ENCODE measurements around the gene SPON1.

SPON1 gene

DNA sequence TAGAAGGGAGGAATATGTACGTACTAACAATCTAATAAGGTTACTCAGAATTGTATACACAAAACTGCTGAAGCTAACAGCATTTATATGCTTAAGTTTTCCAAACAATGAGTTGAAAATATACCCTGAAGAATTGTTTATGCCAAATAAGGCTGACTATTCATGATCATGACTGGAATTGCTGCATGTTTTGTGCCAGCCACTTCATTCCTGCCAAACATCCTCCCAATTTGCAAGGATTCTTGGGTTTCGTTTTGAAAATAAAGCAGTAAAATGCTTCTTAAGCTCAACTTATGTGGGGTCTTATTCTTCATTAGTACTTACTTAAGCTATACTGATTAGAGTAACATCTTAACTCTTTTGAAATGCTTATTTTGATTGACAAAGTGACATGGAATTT lies 149.0 kb downstream of the SPON1 start:
- Histone ChIP-seq H3K4me3 (ENCODE audit: control insufficient read depth in 1 of 7, extremely low read depth in 1 of 7, insufficient read depth in 4 of 7, low read depth in 2 of 7, low read length in 6 of 7) (no peak overlapping the region), H3K36me3 (ENCODE audit: control insufficient read depth in 4 of 4, insufficient read depth in 4 of 4, low read length in 3 of 4) (no peaks in the 10 kb centered on the region), H3K4me1 (ENCODE audit: control extremely low read depth in 1 of 4, control insufficient read depth in 4 of 4, insufficient read depth in 4 of 4, low read length in 3 of 4) (no peaks in the 10 kb centered on the region), H3K9me3 (ENCODE audit: control extremely low read depth in 1 of 5, control insufficient read depth in 4 of 5, insufficient read depth in 2 of 5, low read depth in 1 of 5, low read length in 4 of 5) (no peaks in the 10 kb centered on the region), H3K27me3 (replicated peaks in 2 of 5; ENCODE audit: control insufficient read depth in 4 of 5, insufficient read depth in 5 of 5, low read length in 4 of 5) (peaks cover 0 to 3% (median 0%) of the 10 kb centered on the region in 5 experiments), H3K27ac (ENCODE audit: insufficient read depth in 1 of 2, low read depth in 1 of 2, low read length in 2 of 2, poor library complexity in 1 of 2, severe bottlenecking in 2 of 2) (no peak overlapping the region)
- no CpG with 5 or more reads among the region's 2 CpGs for WGBS (ENCODE audit: insufficient coverage)
- DNase-seq, result no peak
- CTCF ChIA-PET, result no interaction called here
- POLR2A ChIA-PET, result no interaction called here

- no peaks in the 10 kb centered on the region for H3K36me3 ChIP-seq (ENCODE audit: control insufficient read depth in 4 of 4, insufficient read depth in 4 of 4, low read length in 3 of 4)
- POLR2A ChIA-PET, result no interaction called here
- CTCF ChIA-PET, result no interaction called here
- H3K27ac ChIP-seq (ENCODE audit: insufficient read depth in 1 of 2, low read depth in 1 of 2, low read length in 2 of 2, poor library complexity in 1 of 2, severe bottlenecking in 2 of 2), result no peak overlapping the region
- H3K4me1 ChIP-seq (ENCODE audit: control extremely low read depth in 1 of 4, control insufficient read depth in 4 of 4, insufficient read depth in 4 of 4, low read length in 3 of 4), result no peaks in the 10 kb centered on the region
- no peak overlapping the region for H3K4me3 ChIP-seq (ENCODE audit: control insufficient read depth in 1 of 7, extremely low read depth in 1 of 7, insufficient read depth in 4 of 7, low read depth in 2 of 7, low read length in 6 of 7)
- WGBS (ENCODE audit: insufficient coverage), result 100% methylated on average over 2 of the region's 2 CpGs
- H3K9me3 ChIP-seq (ENCODE audit: control extremely low read depth in 1 of 5, control insufficient read depth in 4 of 5, insufficient read depth in 2 of 5, low read depth in 1 of 5, low read length in 4 of 5), result no peaks in the 10 kb centered on the region
- H3K27me3 ChIP-seq (replicated peaks in 2 of 5; ENCODE audit: control insufficient read depth in 4 of 5, insufficient read depth in 5 of 5, low read length in 4 of 5), result peaks cover 0 to 3% (median 0%) of the 10 kb centered on the region in 5 experiments
- DNase-seq, result no peak
These were observed 150.2 kb downstream of the SPON1 start for GRCh38 chr11:14112721-14113120.

DNA sequence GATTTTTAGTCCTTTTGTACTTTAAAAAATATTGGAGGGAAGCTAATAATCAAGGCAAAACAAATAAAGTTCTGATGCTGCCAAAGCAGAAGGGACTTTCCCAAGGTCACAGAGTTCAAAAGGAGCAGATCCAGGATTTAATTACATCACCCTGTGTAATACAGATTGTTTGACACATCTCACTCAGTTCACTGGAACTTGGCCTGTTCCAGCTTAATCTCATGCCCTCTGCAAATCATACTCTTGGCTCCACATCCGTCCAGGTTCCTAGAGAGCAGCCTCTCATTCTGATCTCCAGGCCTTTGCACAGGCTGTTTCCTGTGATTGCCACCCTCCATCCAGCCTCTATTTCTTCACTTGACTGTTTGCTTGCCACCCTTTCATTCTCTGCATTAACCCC lies 151.7 kb downstream of the SPON1 start:
- CTCF ChIA-PET, result no interaction called here
- peaks cover 0 to 3% (median 0%) of the 10 kb centered on the region in 5 experiments for H3K27me3 ChIP-seq (replicated peaks in 2 of 5; ENCODE audit: control insufficient read depth in 4 of 5, insufficient read depth in 5 of 5, low read length in 4 of 5)
- no peak overlapping the region for H3K27ac ChIP-seq (ENCODE audit: insufficient read depth in 1 of 2, low read depth in 1 of 2, low read length in 2 of 2, poor library complexity in 1 of 2, severe bottlenecking in 2 of 2)
- WGBS (ENCODE audit: insufficient coverage), result 86% methylated on average over 1 of the region's 1 CpG
- no peaks in the 10 kb centered on the region for H3K9me3 ChIP-seq (ENCODE audit: control extremely low read depth in 1 of 5, control insufficient read depth in 4 of 5, insufficient read depth in 2 of 5, low read depth in 1 of 5, low read length in 4 of 5)
- H3K4me3 ChIP-seq (ENCODE audit: control insufficient read depth in 1 of 7, extremely low read depth in 1 of 7, insufficient read depth in 4 of 7, low read depth in 2 of 7, low read length in 6 of 7), result no peak overlapping the region
- no peak for DNase-seq
- H3K4me1 ChIP-seq (ENCODE audit: control extremely low read depth in 1 of 4, control insufficient read depth in 4 of 4, insufficient read depth in 4 of 4, low read length in 3 of 4), result no peaks in the 10 kb centered on the region
- POLR2A ChIA-PET, result no interaction called here
- no peaks in the 10 kb centered on the region for H3K36me3 ChIP-seq (ENCODE audit: control insufficient read depth in 4 of 4, insufficient read depth in 4 of 4, low read length in 3 of 4)

DNA sequence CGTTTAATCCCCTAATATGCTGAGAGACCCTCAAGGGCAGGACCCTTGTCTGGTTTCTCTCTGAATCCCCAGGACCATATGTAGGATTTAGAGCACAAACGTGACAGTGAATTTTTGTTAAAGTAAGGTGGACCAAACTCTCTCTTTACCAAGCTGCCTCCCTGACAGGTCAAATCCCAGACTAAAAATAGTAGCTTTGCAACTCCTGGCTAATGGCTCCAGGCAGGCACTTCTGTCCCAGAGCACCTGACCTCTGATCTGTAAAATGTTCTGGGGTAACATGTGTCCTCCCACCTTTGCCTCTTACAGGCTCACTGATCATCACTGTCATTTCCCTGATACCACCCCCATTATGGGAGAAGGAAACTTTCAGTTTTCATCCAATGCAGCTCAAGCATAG lies 152.3 kb downstream of the SPON1 start:
- no peaks in the 10 kb centered on the region for H3K36me3 ChIP-seq (ENCODE audit: control insufficient read depth in 4 of 4, insufficient read depth in 4 of 4, low read length in 3 of 4)
- ChIA-PET POLR2A (no interaction called here), CTCF (no interaction called here)
- no peaks in the 10 kb centered on the region for H3K9me3 ChIP-seq (ENCODE audit: control extremely low read depth in 1 of 5, control insufficient read depth in 4 of 5, insufficient read depth in 2 of 5, low read depth in 1 of 5, low read length in 4 of 5)
- no peak overlapping the region for H3K27ac ChIP-seq (ENCODE audit: insufficient read depth in 1 of 2, low read depth in 1 of 2, low read length in 2 of 2, poor library complexity in 1 of 2, severe bottlenecking in 2 of 2)
- H3K4me3 ChIP-seq (ENCODE audit: control insufficient read depth in 1 of 7, extremely low read depth in 1 of 7, insufficient read depth in 4 of 7, low read depth in 2 of 7, low read length in 6 of 7), result no peak overlapping the region
- 94% methylated on average over 2 of the region's 2 CpGs for WGBS (ENCODE audit: insufficient coverage)
- peaks cover 0 to 3% (median 0%) of the 10 kb centered on the region in 5 experiments for H3K27me3 ChIP-seq (replicated peaks in 2 of 5; ENCODE audit: control insufficient read depth in 4 of 5, insufficient read depth in 5 of 5, low read length in 4 of 5)
- DNase-seq, result no peak
- no peaks in the 10 kb centered on the region for H3K4me1 ChIP-seq (ENCODE audit: control extremely low read depth in 1 of 4, control insufficient read depth in 4 of 4, insufficient read depth in 4 of 4, low read length in 3 of 4)

GRCh38 chr11:14117632-14118031 lies 155.1 kb downstream of the SPON1 start:
- no peaks in the 10 kb centered on the region for H3K4me1 ChIP-seq (ENCODE audit: control extremely low read depth in 1 of 4, control insufficient read depth in 4 of 4, insufficient read depth in 4 of 4, low read length in 3 of 4)
- peaks cover 0 to under 1% (median 0%) of the 10 kb centered on the region in 5 experiments for H3K27me3 ChIP-seq (replicated peaks in 2 of 5; ENCODE audit: control insufficient read depth in 4 of 5, insufficient read depth in 5 of 5, low read length in 4 of 5)
- ChIA-PET POLR2A (no interaction called here), CTCF (no interaction called here)
- no peak overlapping the region for H3K27ac ChIP-seq (ENCODE audit: insufficient read depth in 1 of 2, low read depth in 1 of 2, low read length in 2 of 2, poor library complexity in 1 of 2, severe bottlenecking in 2 of 2)
- H3K4me3 ChIP-seq (ENCODE audit: control insufficient read depth in 1 of 7, extremely low read depth in 1 of 7, insufficient read depth in 4 of 7, low read depth in 2 of 7, low read length in 6 of 7), result no peak overlapping the region
- no peaks in the 10 kb centered on the region for H3K9me3 ChIP-seq (ENCODE audit: control extremely low read depth in 1 of 5, control insufficient read depth in 4 of 5, insufficient read depth in 2 of 5, low read depth in 1 of 5, low read length in 4 of 5)
- DNase-seq, result no peak
- 91% methylated on average over 1 of the region's 1 CpG for WGBS (ENCODE audit: insufficient coverage)
- H3K36me3 ChIP-seq (ENCODE audit: control insufficient read depth in 4 of 4, insufficient read depth in 4 of 4, low read length in 3 of 4), result no peaks in the 10 kb centered on the region

GRCh38 chr11:14118072-14118471 lies 155.5 kb downstream of the SPON1 start:
- Histone ChIP-seq H3K4me3 (ENCODE audit: control insufficient read depth in 1 of 7, extremely low read depth in 1 of 7, insufficient read depth in 4 of 7, low read depth in 2 of 7, low read length in 6 of 7) (no peak overlapping the region), H3K4me1 (ENCODE audit: control extremely low read depth in 1 of 4, control insufficient read depth in 4 of 4, insufficient read depth in 4 of 4, low read length in 3 of 4) (no peaks in the 10 kb centered on the region), H3K9me3 (ENCODE audit: control extremely low read depth in 1 of 5, control insufficient read depth in 4 of 5, insufficient read depth in 2 of 5, low read depth in 1 of 5, low read length in 4 of 5) (peaks cover 0 to 3% (median 0%) of the 10 kb centered on the region in 5 experiments), H3K27me3 (replicated peaks in 2 of 5; ENCODE audit: control insufficient read depth in 4 of 5, insufficient read depth in 5 of 5, low read length in 4 of 5) (no peaks in the 10 kb centered on the region), H3K36me3 (ENCODE audit: control insufficient read depth in 4 of 4, insufficient read depth in 4 of 4, low read length in 3 of 4) (no peaks in the 10 kb centered on the region), H3K27ac (ENCODE audit: insufficient read depth in 1 of 2, low read depth in 1 of 2, low read length in 2 of 2, poor library complexity in 1 of 2, severe bottlenecking in 2 of 2) (no peak overlapping the region)
- WGBS (ENCODE audit: insufficient coverage), result no CpG with 5 or more reads among the region's 1 CpG
- POLR2A ChIA-PET, result no interaction called here
- no peak for DNase-seq
- CTCF ChIA-PET, result no interaction called here

GRCh38 chr11:14119357-14119756 lies 156.8 kb downstream of the SPON1 start:
- ChIA-PET CTCF (interaction anchor here (1.2 kb wide), 1 partner anchor 86 kb away, joined by 3 read pairs; no protein-coding TSS in a partner anchor), POLR2A (no interaction called here)
- Histone ChIP-seq H3K4me1 (ENCODE audit: control extremely low read depth in 1 of 4, control insufficient read depth in 4 of 4, insufficient read depth in 4 of 4, low read length in 3 of 4) (no peaks in the 10 kb centered on the region), H3K27ac (ENCODE audit: insufficient read depth in 1 of 2, low read depth in 1 of 2, low read length in 2 of 2, poor library complexity in 1 of 2, severe bottlenecking in 2 of 2) (no peak overlapping the region), H3K36me3 (ENCODE audit: control insufficient read depth in 4 of 4, insufficient read depth in 4 of 4, low read length in 3 of 4) (no peaks in the 10 kb centered on the region), H3K27me3 (replicated peaks in 2 of 5; ENCODE audit: control insufficient read depth in 4 of 5, insufficient read depth in 5 of 5, low read length in 4 of 5) (no peaks in the 10 kb centered on the region), H3K4me3 (ENCODE audit: control insufficient read depth in 1 of 7, extremely low read depth in 1 of 7, insufficient read depth in 4 of 7, low read depth in 2 of 7, low read length in 6 of 7) (no peak overlapping the region), H3K9me3 (ENCODE audit: control extremely low read depth in 1 of 5, control insufficient read depth in 4 of 5, insufficient read depth in 2 of 5, low read depth in 1 of 5, low read length in 4 of 5) (peaks cover 0 to 12% (median 0%) of the 10 kb centered on the region in 5 experiments)
- 95% methylated on average over 2 of the region's 2 CpGs for WGBS (ENCODE audit: insufficient coverage)
- DNase-seq, result no peak
